Measurements from ENCODE around the gene SEBOX. TPM values are rescaled to one million over a fixed set of nuclear protein-coding genes. Genes with fewer than 3 reads are reported as not detected.

SEBOX gene
- total RNA-seq, 5 donors from 2014 or later (not counting 1 experiment from before 2014, with no cell fraction given), result not detected

DNA sequence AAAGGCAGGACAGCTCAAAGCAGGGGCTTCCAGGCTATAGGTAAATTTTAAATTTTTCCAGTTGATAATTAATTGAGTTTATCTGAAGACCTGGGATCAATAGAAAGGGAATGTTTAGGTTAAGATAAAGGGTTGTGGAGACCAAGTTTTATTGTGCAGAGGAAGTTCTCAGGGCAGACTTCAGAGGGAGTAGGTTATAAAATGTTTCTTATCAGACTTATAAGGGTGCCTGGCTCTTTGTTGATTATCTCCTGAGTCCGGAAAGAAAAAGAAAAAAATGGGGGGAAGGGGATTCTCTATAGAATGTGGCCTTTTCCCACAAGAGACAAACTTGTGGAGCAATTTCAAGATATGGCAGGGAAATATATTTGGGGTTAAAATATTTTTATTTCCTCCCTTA lies 25.1 kb upstream of the SEBOX start:
- Mint-ChIP-seq H3K27me3 (no peaks in the 10 kb centered on the region), H3K4me1 (peaks cover 8 to 21% (median 13%) of the 10 kb centered on the region in 3 donors), H3K27ac (no peak overlapping the region), H3K36me3 (peaks cover 39% of the 10 kb centered on the region), H3K9me3 (no peaks in the 10 kb centered on the region), H3K4me3 (no peak overlapping the region)
- DNase-seq, result no peak
- WGBS (ENCODE audit: insufficient coverage), result no CpG with 5 or more reads among the region's 1 CpG
- no peak overlapping the region for H3K27ac ChIP-seq (ENCODE audit: low read length)
- ChIA-PET CTCF (no interaction called here), POLR2A (no interaction called here)
- H3K36me3 ChIP-seq (ENCODE audit: control insufficient read depth in 2 of 2, extremely low read depth in 1 of 2, insufficient read depth in 1 of 2, low read length in 1 of 2), result peaks cover 8 to 53% of the 10 kb centered on the region in 2 donors
- no peak overlapping the region for H3K4me3 ChIP-seq (ENCODE audit: control insufficient read depth in 1 of 2, extremely low read depth in 1 of 2, low read length in 1 of 2)
- H3K9me3 ChIP-seq, result no peaks in the 10 kb centered on the region
- no peaks in the 10 kb centered on the region for H3K27me3 ChIP-seq (replicated peaks in 1 of 2; ENCODE audit: control insufficient read depth in 2 of 2, extremely low read depth in 1 of 2, insufficient read depth in 2 of 2, low read length in 1 of 2)
- peaks cover 0 to 8% of the 10 kb centered on the region in 2 experiments for H3K4me1 ChIP-seq (ENCODE audit: control insufficient read depth in 1 of 2, extremely low read depth in 1 of 2, insufficient read depth in 2 of 2, low read length in 2 of 2)
- ATAC-seq (replicated peaks in 1 of 4), result no peak

DNA sequence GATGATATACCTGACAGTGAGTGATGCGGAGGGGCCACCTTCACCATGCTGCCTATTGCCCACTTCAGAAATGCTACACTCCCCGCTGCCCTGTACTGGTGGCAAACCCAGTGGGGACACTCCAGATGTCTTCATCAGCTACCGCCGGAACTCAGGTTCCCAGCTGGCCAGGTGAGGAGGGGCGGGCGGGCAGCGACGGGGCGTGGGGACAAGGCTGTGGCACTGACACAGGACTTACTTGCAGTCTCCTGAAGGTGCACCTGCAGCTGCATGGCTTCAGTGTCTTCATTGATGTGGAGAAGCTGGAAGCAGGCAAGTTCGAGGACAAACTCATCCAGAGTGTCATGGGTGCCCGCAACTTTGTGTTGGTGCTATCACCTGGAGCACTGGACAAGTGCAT lies 23.1 kb upstream of the SEBOX start:
- peaks cover 8 to 39% of the 10 kb centered on the region in 2 donors for H3K36me3 ChIP-seq (ENCODE audit: control insufficient read depth in 2 of 2, extremely low read depth in 1 of 2, insufficient read depth in 1 of 2, low read length in 1 of 2)
- DNase-seq (no peak), ATAC-seq (replicated peaks in 1 of 4) (no peak)
- over 99% methylated on average over 11 of the region's 11 CpGs for WGBS (ENCODE audit: insufficient coverage)
- peaks cover 2 to 23% of the 10 kb centered on the region in 2 experiments for H3K4me1 ChIP-seq (ENCODE audit: control insufficient read depth in 1 of 2, extremely low read depth in 1 of 2, insufficient read depth in 2 of 2, low read length in 2 of 2)
- no peak overlapping the region for H3K4me3 Mint-ChIP-seq
- H3K27me3 Mint-ChIP-seq, result no peaks in the 10 kb centered on the region
- ChIA-PET POLR2A (interaction anchor here in 1 of 2 donors (1.3 kb wide), 1 partner anchor 21 kb away, joined by 3 read pairs; no protein-coding TSS in a partner anchor), CTCF (no interaction called here)
- H3K27ac Mint-ChIP-seq, result no peak overlapping the region
- H3K9me3 Mint-ChIP-seq, result no peaks in the 10 kb centered on the region
- peaks cover 27% of the 10 kb centered on the region for H3K36me3 Mint-ChIP-seq
- H3K27me3 ChIP-seq (replicated peaks in 1 of 2; ENCODE audit: control insufficient read depth in 2 of 2, extremely low read depth in 1 of 2, insufficient read depth in 2 of 2, low read length in 1 of 2), result peaks cover 3 to 4% of the 10 kb centered on the region in 2 experiments
- peaks cover 15 to 36% (median 26%) of the 10 kb centered on the region in 3 donors for H3K4me1 Mint-ChIP-seq
- H3K9me3 ChIP-seq, result no peaks in the 10 kb centered on the region
- H3K27ac ChIP-seq (ENCODE audit: low read length), result no peak overlapping the region
- H3K4me3 ChIP-seq (ENCODE audit: control insufficient read depth in 1 of 2, extremely low read depth in 1 of 2, low read length in 1 of 2), result no peak overlapping the region

DNA sequence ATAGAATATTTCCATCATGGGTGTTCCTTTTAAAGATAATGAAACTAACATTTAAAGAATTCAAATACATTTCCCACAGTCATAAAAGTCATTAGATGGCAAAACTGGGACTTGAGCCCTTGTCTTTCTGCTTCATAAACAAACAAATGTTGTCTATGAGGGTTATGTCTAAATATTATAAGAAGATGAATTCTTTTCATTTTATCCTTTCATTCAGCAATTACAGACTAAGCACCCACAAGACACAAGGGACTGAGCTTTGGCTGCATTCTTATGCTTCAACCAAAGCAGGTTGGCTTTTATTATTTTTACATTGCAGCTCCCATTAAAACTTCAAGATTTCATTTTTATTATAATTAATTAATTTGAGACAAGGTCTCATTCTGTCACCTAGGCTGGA lies 21.4 kb upstream of the SEBOX start:
- ChIA-PET CTCF (no interaction called here), POLR2A (no interaction called here)
- Mint-ChIP-seq H3K27ac (peak overlapping the region in 1 of 2 donors; percentile 49), H3K36me3 (peaks cover 29% of the 10 kb centered on the region), H3K4me3 (no peak overlapping the region), H3K4me1 (peaks cover 25 to 44% (median 35%) of the 10 kb centered on the region in 3 donors), H3K9me3 (no peaks in the 10 kb centered on the region), H3K27me3 (peaks cover 4 to 6% of the 10 kb centered on the region in 2 donors)
- H3K27me3 ChIP-seq (replicated peaks in 1 of 2; ENCODE audit: control insufficient read depth in 2 of 2, extremely low read depth in 1 of 2, insufficient read depth in 2 of 2, low read length in 1 of 2), result peaks cover 4 to 8% of the 10 kb centered on the region in 2 experiments
- H3K27ac ChIP-seq (ENCODE audit: low read length), result no peak overlapping the region
- DNase-seq, result no peak
- H3K36me3 ChIP-seq (ENCODE audit: control insufficient read depth in 2 of 2, extremely low read depth in 1 of 2, insufficient read depth in 1 of 2, low read length in 1 of 2), result peaks cover 8 to 26% of the 10 kb centered on the region in 2 donors
- H3K9me3 ChIP-seq, result no peaks in the 10 kb centered on the region
- no peak for ATAC-seq (replicated peaks in 1 of 4)
- peaks cover 2 to 28% of the 10 kb centered on the region in 2 experiments for H3K4me1 ChIP-seq (ENCODE audit: control insufficient read depth in 1 of 2, extremely low read depth in 1 of 2, insufficient read depth in 2 of 2, low read length in 2 of 2)
- H3K4me3 ChIP-seq (ENCODE audit: control insufficient read depth in 1 of 2, extremely low read depth in 1 of 2, low read length in 1 of 2), result no peak overlapping the region

DNA sequence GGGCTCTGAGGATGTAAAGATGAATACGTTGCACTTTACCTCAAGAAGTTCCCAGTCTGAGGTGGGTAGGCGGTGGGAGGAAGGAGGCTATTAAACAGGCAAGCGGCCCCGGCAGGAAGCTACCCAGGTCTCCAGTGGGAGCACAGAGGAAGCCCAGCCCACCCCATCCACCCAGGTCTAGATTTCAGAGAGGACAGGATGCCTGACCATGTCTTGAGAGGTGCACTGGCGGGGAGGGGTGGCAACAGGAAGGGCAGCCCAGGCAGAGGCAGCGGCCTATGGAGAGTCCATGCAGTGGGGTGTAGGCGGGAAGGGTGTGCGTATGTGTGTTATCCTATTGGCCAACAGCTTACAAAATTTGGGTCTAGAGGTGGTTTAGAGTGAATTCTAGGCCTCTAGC lies 20.4 kb upstream of the SEBOX start:
- Mint-ChIP-seq H3K9me3 (no peaks in the 10 kb centered on the region), H3K4me1 (peaks cover 27 to 47% (median 42%) of the 10 kb centered on the region in 3 donors), H3K27ac (peak overlapping the region; percentile 23 to 49), H3K4me3 (peak overlapping the region; percentile 88 to 91 (median 89)), H3K36me3 (peaks cover 20% of the 10 kb centered on the region), H3K27me3 (peaks cover 4 to 6% of the 10 kb centered on the region in 2 donors)
- 67% methylated on average over 1 of the region's 8 CpGs for WGBS (ENCODE audit: insufficient coverage)
- ChIA-PET CTCF (no interaction called here), POLR2A (no interaction called here)
- DNase-seq (peak in 1 of 35 experiments; percentile 15), ATAC-seq (replicated peaks in 1 of 4) (peak; percentile 4 to 25 (median 18))
- Histone ChIP-seq H3K9me3 (no peaks in the 10 kb centered on the region), H3K4me3 (ENCODE audit: control insufficient read depth in 1 of 2, extremely low read depth in 1 of 2, low read length in 1 of 2) (peak overlapping the region in 1 of 2 donors; percentile 87), H3K27ac (ENCODE audit: low read length) (no peak overlapping the region), H3K27me3 (replicated peaks in 1 of 2; ENCODE audit: control insufficient read depth in 2 of 2, extremely low read depth in 1 of 2, insufficient read depth in 2 of 2, low read length in 1 of 2) (peaks cover 8 to 10% of the 10 kb centered on the region in 2 experiments), H3K4me1 (ENCODE audit: control insufficient read depth in 1 of 2, extremely low read depth in 1 of 2, insufficient read depth in 2 of 2, low read length in 2 of 2) (peaks cover 2 to 29% of the 10 kb centered on the region in 2 experiments), H3K36me3 (ENCODE audit: control insufficient read depth in 2 of 2, extremely low read depth in 1 of 2, insufficient read depth in 1 of 2, low read length in 1 of 2) (peaks cover 4 to 16% of the 10 kb centered on the region in 2 donors)

DNA sequence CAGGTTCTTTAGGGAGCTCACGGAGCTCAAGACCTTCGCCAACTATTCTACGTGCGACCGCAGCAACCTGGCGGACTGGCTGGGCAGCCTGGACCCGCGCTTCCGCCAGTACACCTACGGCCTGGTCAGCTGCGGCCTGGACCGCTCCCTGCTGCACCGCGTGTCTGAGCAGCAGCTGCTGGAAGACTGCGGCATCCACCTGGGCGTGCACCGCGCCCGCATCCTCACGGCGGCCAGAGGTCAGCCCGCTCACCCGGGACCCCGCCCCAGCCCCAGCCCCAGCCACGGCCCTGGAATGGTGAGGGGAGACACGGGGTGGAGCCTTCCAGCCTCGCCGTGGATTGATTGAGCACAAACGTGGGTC lies 20.0 kb upstream of the SEBOX start:
- H3K4me3 ChIP-seq (ENCODE audit: control insufficient read depth in 1 of 2, extremely low read depth in 1 of 2, low read length in 1 of 2), result peak overlapping the region; percentile 87 to 96

DNA sequence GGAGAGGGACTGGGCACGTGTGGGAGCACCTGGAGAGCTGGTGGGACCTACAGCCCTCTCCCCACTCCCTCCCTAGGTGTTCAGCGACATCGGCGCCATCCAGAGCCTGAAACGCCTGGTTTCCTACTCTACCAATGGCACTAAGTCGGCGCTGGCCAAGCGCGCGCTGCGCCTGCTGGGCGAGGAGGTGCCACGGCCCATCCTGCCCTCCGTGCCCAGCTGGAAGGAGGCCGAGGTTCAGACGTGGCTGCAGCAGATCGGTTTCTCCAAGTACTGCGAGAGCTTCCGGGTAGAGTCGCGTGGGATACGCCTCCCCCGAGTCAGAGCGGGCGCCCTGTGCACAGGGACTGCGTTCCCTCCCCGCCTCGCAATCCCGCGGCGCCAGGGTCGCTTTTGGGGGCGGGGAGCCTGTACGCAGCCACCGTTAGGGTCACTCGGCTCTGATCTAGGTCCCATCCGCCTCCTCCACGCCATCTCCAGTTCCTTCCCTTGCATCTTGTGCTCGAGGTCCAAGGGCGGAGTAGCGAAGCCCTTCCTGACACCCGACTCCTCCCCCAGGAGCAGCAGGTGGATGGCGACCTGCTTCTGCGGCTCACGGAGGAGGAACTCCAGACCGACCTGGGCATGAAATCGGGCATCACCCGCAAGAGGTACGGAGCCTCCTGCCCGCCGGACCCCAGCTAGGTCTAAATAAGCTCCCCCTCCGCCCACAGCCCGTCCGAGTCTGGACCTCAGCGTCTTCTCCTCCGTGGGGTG lies 19.5 kb upstream of the SEBOX start:
- peaks cover 29 to 45% (median 45%) of the 10 kb centered on the region in 3 donors for H3K4me1 Mint-ChIP-seq
- WGBS (ENCODE audit: insufficient coverage), result 3% methylated on average over 50 of the region's 56 CpGs
- Histone ChIP-seq H3K4me3 (ENCODE audit: control insufficient read depth in 1 of 2, extremely low read depth in 1 of 2, low read length in 1 of 2) (peak overlapping the region; percentile 87 to 96), H3K27ac (ENCODE audit: low read length) (peak overlapping the region; percentile 45), H3K9me3 (no peaks in the 10 kb centered on the region), H3K36me3 (ENCODE audit: control insufficient read depth in 2 of 2, extremely low read depth in 1 of 2, insufficient read depth in 1 of 2, low read length in 1 of 2) (peaks cover 4 to 7% of the 10 kb centered on the region in 2 donors), H3K4me1 (ENCODE audit: control insufficient read depth in 1 of 2, extremely low read depth in 1 of 2, insufficient read depth in 2 of 2, low read length in 2 of 2) (peaks cover 2 to 29% of the 10 kb centered on the region in 2 experiments), H3K27me3 (replicated peaks in 1 of 2; ENCODE audit: control insufficient read depth in 2 of 2, extremely low read depth in 1 of 2, insufficient read depth in 2 of 2, low read length in 1 of 2) (peaks cover 10 to 11% of the 10 kb centered on the region in 2 experiments)
- CTCF ChIA-PET, result interaction anchor here in 1 of 2 donors (0.6 kb wide), 1 partner anchor 27 kb away, joined by 3 read pairs; the partner anchor contains the start of gene POLDIP2
- H3K27me3 Mint-ChIP-seq, result peaks cover 4 to 6% of the 10 kb centered on the region in 2 donors
- peaks cover 11% of the 10 kb centered on the region for H3K36me3 Mint-ChIP-seq
- H3K9me3 Mint-ChIP-seq, result no peaks in the 10 kb centered on the region
- H3K27ac Mint-ChIP-seq, result peak overlapping the region; percentile 69 to 81
- ATAC-seq (replicated peaks in 1 of 4) (peak; percentile 90 to 94 (median 93)), DNase-seq (peak; percentile 36 to 69 (median 52))
- H3K4me3 Mint-ChIP-seq, result peak overlapping the region; percentile 88 to 91 (median 89)
- POLR2A ChIA-PET, result interaction anchor here in 1 of 2 donors (1.0 kb wide), 1 partner anchor 27 kb away, joined by 3 read pairs; the partner anchor contains the start of gene POLDIP2

More for the DNA sequence above, 20.0 kb upstream of the SEBOX start:
- CTCF ChIA-PET, result no interaction called here
- ATAC-seq (replicated peaks in 1 of 4), result peak; percentile 15 to 20 (median 18)
- Histone ChIP-seq H3K4me1 (ENCODE audit: control insufficient read depth in 1 of 2, extremely low read depth in 1 of 2, insufficient read depth in 2 of 2, low read length in 2 of 2) (peaks cover 2 to 29% of the 10 kb centered on the region in 2 experiments), H3K36me3 (ENCODE audit: control insufficient read depth in 2 of 2, extremely low read depth in 1 of 2, insufficient read depth in 1 of 2, low read length in 1 of 2) (peaks cover 4 to 12% of the 10 kb centered on the region in 2 donors), H3K9me3 (no peaks in the 10 kb centered on the region), H3K27me3 (replicated peaks in 1 of 2; ENCODE audit: control insufficient read depth in 2 of 2, extremely low read depth in 1 of 2, insufficient read depth in 2 of 2, low read length in 1 of 2) (peaks cover 10 to 11% of the 10 kb centered on the region in 2 experiments), H3K27ac (ENCODE audit: low read length) (peak overlapping the region; percentile 45)
- Mint-ChIP-seq H3K36me3 (peaks cover 16% of the 10 kb centered on the region), H3K4me3 (peak overlapping the region; percentile 88 to 91 (median 89)), H3K27me3 (peaks cover 4 to 6% of the 10 kb centered on the region in 2 donors), H3K9me3 (no peaks in the 10 kb centered on the region), H3K27ac (peak overlapping the region; percentile 27 to 81), H3K4me1 (peaks cover 29 to 48% (median 45%) of the 10 kb centered on the region in 3 donors)
- 10% methylated on average over 28 of the region's 29 CpGs for WGBS (ENCODE audit: insufficient coverage)
- DNase-seq, result no peak
- POLR2A ChIA-PET, result no interaction called here

Data from T-cell (primary cell).